Vagina (tissue), 2 donors: ENCODE measurements around the gene HIGD2B.
"Not testable (repeated sequence)": the region's sequence is repeated elsewhere in the genome, so short reads cannot be mapped to it uniquely, and the experiment has no call there.

Experiments
- POLR2A ChIP-seq, 2 donors: fragments of 450-650 bp; IDR thresholded peaks; one replicate each; pipeline ENCODE4 v1.6.1; 2017; ENCODE audit warnings: antibody characterized with exemption in 2 of 2, mild to moderate bottlenecking in 2 of 2, moderate library complexity in 2 of 2
- POLR2AphosphoS5 ChIP-seq, 2 donors: sonication (generic); formaldehyde crosslinking; IDR thresholded peaks; one replicate each; pipeline ENCODE4 v1.9.0; 2017; ENCODE audit warnings: antibody characterized with exemption in 2 of 2, mild to moderate bottlenecking in 2 of 2, low read depth in 1 of 2; ENCODE audit not compliant: insufficient read depth in 1 of 2
- TF ChIP-seq, protein P1 (sequence below), 3 experiments: fragments of 450-650 bp in 2 of 3; fragments of 200-600 bp in 1 of 3; sonication (generic) in 1 of 3; IDR thresholded peaks; one replicate each; pipeline ENCODE4 v1.5.1; 2017 to 2019; ENCODE audit warnings: antibody characterized with exemption in 3 of 3, mild to moderate bottlenecking in 2 of 3, moderate library complexity in 2 of 3

DNA sequence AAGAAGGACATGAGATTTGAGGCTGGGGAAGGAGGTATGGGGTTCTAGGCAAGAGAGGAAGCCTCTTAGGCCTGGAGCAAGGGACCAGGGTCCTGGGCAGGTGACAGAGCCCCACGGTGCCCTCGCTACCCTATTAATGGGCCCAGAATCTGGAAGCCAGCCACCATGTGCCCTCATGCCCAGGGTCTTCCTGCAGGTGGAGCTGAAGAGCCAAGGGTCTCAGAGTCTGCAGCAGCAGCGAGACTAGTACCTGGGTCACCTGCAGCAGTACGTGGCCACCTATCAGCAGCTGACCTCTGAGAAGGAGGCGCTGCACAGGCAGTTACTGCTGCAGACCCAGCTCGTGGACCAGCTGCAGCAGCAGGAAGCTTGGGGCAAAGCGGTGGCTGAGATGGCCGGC lies 22.1 kb downstream of the HIGD2B start:
- not testable (repeated sequence) for TF ChIP-seq POLR2A (IDR thresholded peaks at IDR 0.05); POLR2AphosphoS5 (IDR thresholded peaks at IDR 0.05; ENCODE audit: insufficient read depth in 1 of 2, low read depth in 1 of 2)
- TF ChIP-seq, protein P1, sequence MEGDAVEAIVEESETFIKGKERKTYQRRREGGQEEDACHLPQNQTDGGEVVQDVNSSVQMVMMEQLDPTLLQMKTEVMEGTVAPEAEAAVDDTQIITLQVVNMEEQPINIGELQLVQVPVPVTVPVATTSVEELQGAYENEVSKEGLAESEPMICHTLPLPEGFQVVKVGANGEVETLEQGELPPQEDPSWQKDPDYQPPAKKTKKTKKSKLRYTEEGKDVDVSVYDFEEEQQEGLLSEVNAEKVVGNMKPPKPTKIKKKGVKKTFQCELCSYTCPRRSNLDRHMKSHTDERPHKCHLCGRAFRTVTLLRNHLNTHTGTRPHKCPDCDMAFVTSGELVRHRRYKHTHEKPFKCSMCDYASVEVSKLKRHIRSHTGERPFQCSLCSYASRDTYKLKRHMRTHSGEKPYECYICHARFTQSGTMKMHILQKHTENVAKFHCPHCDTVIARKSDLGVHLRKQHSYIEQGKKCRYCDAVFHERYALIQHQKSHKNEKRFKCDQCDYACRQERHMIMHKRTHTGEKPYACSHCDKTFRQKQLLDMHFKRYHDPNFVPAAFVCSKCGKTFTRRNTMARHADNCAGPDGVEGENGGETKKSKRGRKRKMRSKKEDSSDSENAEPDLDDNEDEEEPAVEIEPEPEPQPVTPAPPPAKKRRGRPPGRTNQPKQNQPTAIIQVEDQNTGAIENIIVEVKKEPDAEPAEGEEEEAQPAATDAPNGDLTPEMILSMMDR (IDR thresholded peaks at IDR 0.05) = not testable (repeated sequence)
